Keratinocyte (primary cell): ENCODE data around the gene C19orf12. TPM values are rescaled to one million over a fixed set of nuclear protein-coding genes. Genes with fewer than 3 reads are reported as not detected.

ENCODE experiments used
- DNase-seq: peaks from one replicate; pipeline ENCODE4 v3.0.0-alpha.2; 2011; ENCODE audit warnings: low read depth, missing footprints, low spot score
- FAIRE-seq: peaks from 2 replicates; lab custom pipeline; 2011; peaks lifted over from hg19 to GRCh38; lab: Jason Lieb, UNC
- H2AFZ ChIP-seq: 2 replicates; pipeline ENCODE4 v1.6.0; 2012; ENCODE audit warnings: low read length, control low read depth, inconsistent platforms; ENCODE audit not compliant: control insufficient read depth
- H3K27ac ChIP-seq: 2 replicates; pipeline ENCODE4 v1.5.1; 2011; ENCODE audit warnings: low read length; ENCODE audit not compliant: control insufficient read depth, insufficient read depth
- H3K27me3 ChIP-seq: 3 replicates; pipeline ENCODE4 v1.6.0; 2011; ENCODE audit warnings: low read length; ENCODE audit not compliant: control insufficient read depth, insufficient read depth; ENCODE audit errors: extremely low read depth
- H3K36me3 ChIP-seq, 2 experiments: 2 replicates in 1 of 2; 3 replicates in 1 of 2; pipeline ENCODE4 v1.5.1; 2011; ENCODE audit warnings: low read length in 2 of 2, mild to moderate bottlenecking in 1 of 2; ENCODE audit not compliant: control insufficient read depth in 2 of 2, insufficient read depth in 2 of 2; ENCODE audit errors: extremely low read depth in 1 of 2
- H3K4me1 ChIP-seq: 3 replicates; pipeline ENCODE4 v1.5.1; 2011; ENCODE audit warnings: low read length; ENCODE audit not compliant: control insufficient read depth, insufficient read depth; ENCODE audit errors: extremely low read depth
- H3K4me2 ChIP-seq: 3 replicates; pipeline ENCODE4 v1.6.0; 2011; ENCODE audit warnings: low read depth, low read length; ENCODE audit not compliant: control insufficient read depth, insufficient read depth; ENCODE audit errors: extremely low read depth
- H3K4me3 ChIP-seq, 3 experiments: fragments of 200-600 bp in 1 of 3; sonication (generic) in 1 of 3; 2 replicates in 2 of 3; 3 replicates in 1 of 3; pipeline ENCODE4 v1.5.1; 2011 to 2016; ENCODE audit warnings: low read length in 3 of 3, mild to moderate bottlenecking in 3 of 3, control low read depth in 2 of 3, inconsistent platforms in 1 of 3, low read depth in 1 of 3, mixed read lengths in 1 of 3, mixed run types in 1 of 3, moderate library complexity in 1 of 3; ENCODE audit not compliant: control insufficient read depth in 2 of 3, insufficient read depth in 2 of 3; ENCODE audit errors: extremely low read depth in 1 of 3
- H3K79me2 ChIP-seq: 2 replicates; pipeline ENCODE4 v1.6.0; 2012; ENCODE audit warnings: low read length; ENCODE audit not compliant: control insufficient read depth, insufficient read depth
- H3K9ac ChIP-seq: 3 replicates; pipeline ENCODE4 v1.6.0; 2011; ENCODE audit warnings: low read length; ENCODE audit not compliant: control insufficient read depth, insufficient read depth; ENCODE audit errors: extremely low read depth
- H3K9me1 ChIP-seq: 3 replicates; pipeline ENCODE4 v1.6.0; 2011; ENCODE audit warnings: low read length; ENCODE audit not compliant: control insufficient read depth, insufficient read depth; ENCODE audit errors: extremely low read depth
- H3K9me3 ChIP-seq: 2 replicates; pipeline ENCODE4 v1.5.1; 2012; ENCODE audit warnings: low read depth, low read length; ENCODE audit not compliant: control insufficient read depth
- H4K20me1 ChIP-seq: 3 replicates; pipeline ENCODE4 v1.6.0; 2011; ENCODE audit warnings: low read length; ENCODE audit not compliant: control insufficient read depth, insufficient read depth; ENCODE audit errors: extremely low read depth
- EZH2 ChIP-seq: IDR thresholded peaks from one replicate; pipeline ENCODE4 v1.6.1; 2012; ENCODE audit warnings: inconsistent platforms, mild to moderate bottlenecking, low read length, moderate library complexity
- dilution Hi-C: fragments of 300-500 bp; cut with MboI; formaldehyde crosslinking; loops from one replicate; pipeline ENCODE4 v1.7.0; 2020; ENCODE audit warnings: low sequenced_read_pairs; ENCODE audit not compliant: extremely low pct_ligation_motif_present
- polyA plus RNA-seq, 5 experiments: library from polyadenylated mRNA; depleted of rRNA in 3 of 5; stranded (reverse) in 3 of 5; stranded (forward) in 1 of 5; unstranded in 1 of 5; fragments of >200 nt; gene quantifications; 1 replicate in 1 of 5; 2 replicates in 3 of 5; 3 replicates in 1 of 5; pipeline versions ENCODE4 v1.2.1 to v1.2.3, GENCODE V29; 2011 to 2012; ENCODE audit warnings: missing spikeins in 2 of 5, low read depth in 1 of 5, low replicate concordance in 1 of 5
- TF ChIP-seq, protein P1 (sequence below), 3 experiments: IDR thresholded peaks in 1 of 3; conservative IDR thresholded peaks in 1 of 3; optimal IDR thresholded peaks in 1 of 3; 2 replicates in 2 of 3; 3 replicates in 1 of 3; pipeline versions ENCODE3 to v1.5.1; 2011; ENCODE audit warnings: low read length in 3 of 3, mild to moderate bottlenecking in 3 of 3, moderate library complexity in 2 of 3, control low read depth in 1 of 3, inconsistent platforms in 1 of 3; ENCODE audit not compliant: insufficient read depth in 2 of 3; ENCODE audit errors: extremely low read depth in 1 of 3

Gene C19orf12
- polyA plus RNA-seq, 1 donor (not counting 4 experiments of a cell fraction or from before 2014, with no cell fraction given), result 12.3 TPM

DNA sequence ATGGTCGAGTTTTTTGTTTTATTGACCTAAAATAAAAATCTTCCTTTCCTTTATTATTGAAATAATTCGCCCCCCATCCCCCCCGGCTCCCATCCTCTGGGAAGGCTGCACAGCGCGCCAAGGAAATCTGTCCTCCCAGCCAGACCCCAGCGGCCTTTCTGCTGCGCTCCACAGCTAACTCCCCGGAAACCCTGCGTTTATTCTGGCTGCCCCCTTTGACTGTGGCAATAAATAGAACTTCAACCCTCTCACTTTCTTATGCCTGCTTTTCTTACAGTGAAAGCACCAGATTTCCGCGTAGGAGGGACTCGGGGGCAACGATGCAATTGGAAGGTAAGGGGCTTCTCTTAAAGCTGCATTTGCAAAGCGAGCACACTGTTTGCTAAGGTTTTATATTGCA, 9.7 kb upstream of the C19orf12 start:
- no peaks in the 10 kb centered on the region for H3K36me3 ChIP-seq
- no peak overlapping the region for H3K4me2 ChIP-seq
- peaks cover 35% of the 10 kb centered on the region for H3K27me3 ChIP-seq
- no peak for DNase-seq
- H4K20me1 ChIP-seq, result no peaks in the 10 kb centered on the region
- no peak overlapping the region for H2AFZ ChIP-seq
- no peaks in the 10 kb centered on the region for H3K9me1 ChIP-seq
- no peaks in the 10 kb centered on the region for H3K79me2 ChIP-seq
- dilution Hi-C loops, result no loop called here
- no peak for FAIRE-seq
- H3K27ac ChIP-seq, result no peak overlapping the region
- no peaks in the 10 kb centered on the region for H3K9me3 ChIP-seq
- H3K9ac ChIP-seq, result no peak overlapping the region
- no peak overlapping the region for H3K4me3 ChIP-seq
- no peaks in the 10 kb centered on the region for H3K4me1 ChIP-seq
- TF ChIP-seq, protein P1, sequence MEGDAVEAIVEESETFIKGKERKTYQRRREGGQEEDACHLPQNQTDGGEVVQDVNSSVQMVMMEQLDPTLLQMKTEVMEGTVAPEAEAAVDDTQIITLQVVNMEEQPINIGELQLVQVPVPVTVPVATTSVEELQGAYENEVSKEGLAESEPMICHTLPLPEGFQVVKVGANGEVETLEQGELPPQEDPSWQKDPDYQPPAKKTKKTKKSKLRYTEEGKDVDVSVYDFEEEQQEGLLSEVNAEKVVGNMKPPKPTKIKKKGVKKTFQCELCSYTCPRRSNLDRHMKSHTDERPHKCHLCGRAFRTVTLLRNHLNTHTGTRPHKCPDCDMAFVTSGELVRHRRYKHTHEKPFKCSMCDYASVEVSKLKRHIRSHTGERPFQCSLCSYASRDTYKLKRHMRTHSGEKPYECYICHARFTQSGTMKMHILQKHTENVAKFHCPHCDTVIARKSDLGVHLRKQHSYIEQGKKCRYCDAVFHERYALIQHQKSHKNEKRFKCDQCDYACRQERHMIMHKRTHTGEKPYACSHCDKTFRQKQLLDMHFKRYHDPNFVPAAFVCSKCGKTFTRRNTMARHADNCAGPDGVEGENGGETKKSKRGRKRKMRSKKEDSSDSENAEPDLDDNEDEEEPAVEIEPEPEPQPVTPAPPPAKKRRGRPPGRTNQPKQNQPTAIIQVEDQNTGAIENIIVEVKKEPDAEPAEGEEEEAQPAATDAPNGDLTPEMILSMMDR (optimal IDR thresholded peaks at IDR 0.05 in 1 of 3, IDR thresholded peaks at IDR 0.05 in 1 of 3, conservative IDR thresholded peaks at IDR 0.05 in 1 of 3; ENCODE audit: extremely low read depth in 1 of 3, insufficient read depth in 2 of 3, low read length in 3 of 3), result no peak
- no peak for TF ChIP-seq EZH2

DNA sequence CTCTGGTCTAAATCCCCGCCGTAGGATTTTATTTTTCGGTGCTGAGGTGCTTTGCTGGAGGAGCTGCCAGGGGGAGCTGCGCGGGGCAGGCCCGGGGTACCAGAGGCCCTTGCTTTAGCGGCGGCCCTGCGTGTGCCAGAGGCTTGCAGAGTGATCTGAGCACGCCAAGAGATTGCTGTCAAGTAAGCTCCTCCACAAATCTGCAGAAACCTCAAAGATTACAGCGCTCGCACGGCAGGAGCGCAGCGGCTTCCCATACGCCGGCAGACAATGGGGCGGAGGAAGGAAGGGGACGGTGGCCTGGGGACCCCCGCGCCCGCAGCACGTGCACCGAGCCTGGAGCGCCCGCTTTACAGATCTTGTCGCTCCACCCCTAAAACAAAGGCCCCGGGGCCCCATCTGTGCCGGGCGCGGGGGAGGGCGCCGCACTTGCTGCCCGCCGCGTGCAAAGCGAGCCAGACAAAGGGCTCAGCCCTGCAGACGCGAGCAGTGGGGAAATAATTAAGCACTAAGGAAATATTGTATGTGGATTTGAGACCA, 9.1 kb upstream of the C19orf12 start:
- no peak for DNase-seq
- no peak for FAIRE-seq
- no peaks in the 10 kb centered on the region for H4K20me1 ChIP-seq
- no peaks in the 10 kb centered on the region for H3K79me2 ChIP-seq
- H2AFZ ChIP-seq, result no peak overlapping the region
- no peak overlapping the region for H3K9ac ChIP-seq
- TF ChIP-seq EZH2, result no peak
- TF ChIP-seq, protein P1 (optimal IDR thresholded peaks at IDR 0.05 in 1 of 3, IDR thresholded peaks at IDR 0.05 in 1 of 3, conservative IDR thresholded peaks at IDR 0.05 in 1 of 3; ENCODE audit: extremely low read depth in 1 of 3, insufficient read depth in 2 of 3, low read length in 3 of 3), result no peak
- H3K36me3 ChIP-seq, result no peaks in the 10 kb centered on the region
- H3K4me2 ChIP-seq, result peak overlapping the region; percentile 51
- H3K27me3 ChIP-seq, result peaks cover 35% of the 10 kb centered on the region
- H3K9me3 ChIP-seq, result no peaks in the 10 kb centered on the region
- no peaks in the 10 kb centered on the region for H3K9me1 ChIP-seq
- H3K27ac ChIP-seq, result no peak overlapping the region
- dilution Hi-C loops, result no loop called here
- H3K4me1 ChIP-seq, result no peaks in the 10 kb centered on the region
- H3K4me3 ChIP-seq, result peak overlapping the region in 1 of 3 experiments; percentile 5
